ENCODE results near the gene PHC2.

GRCh38 chr1:33284049-33284448 lies 146.8 kb downstream of the PHC2 start:
- TF ChIP-seq, protein P1, sequence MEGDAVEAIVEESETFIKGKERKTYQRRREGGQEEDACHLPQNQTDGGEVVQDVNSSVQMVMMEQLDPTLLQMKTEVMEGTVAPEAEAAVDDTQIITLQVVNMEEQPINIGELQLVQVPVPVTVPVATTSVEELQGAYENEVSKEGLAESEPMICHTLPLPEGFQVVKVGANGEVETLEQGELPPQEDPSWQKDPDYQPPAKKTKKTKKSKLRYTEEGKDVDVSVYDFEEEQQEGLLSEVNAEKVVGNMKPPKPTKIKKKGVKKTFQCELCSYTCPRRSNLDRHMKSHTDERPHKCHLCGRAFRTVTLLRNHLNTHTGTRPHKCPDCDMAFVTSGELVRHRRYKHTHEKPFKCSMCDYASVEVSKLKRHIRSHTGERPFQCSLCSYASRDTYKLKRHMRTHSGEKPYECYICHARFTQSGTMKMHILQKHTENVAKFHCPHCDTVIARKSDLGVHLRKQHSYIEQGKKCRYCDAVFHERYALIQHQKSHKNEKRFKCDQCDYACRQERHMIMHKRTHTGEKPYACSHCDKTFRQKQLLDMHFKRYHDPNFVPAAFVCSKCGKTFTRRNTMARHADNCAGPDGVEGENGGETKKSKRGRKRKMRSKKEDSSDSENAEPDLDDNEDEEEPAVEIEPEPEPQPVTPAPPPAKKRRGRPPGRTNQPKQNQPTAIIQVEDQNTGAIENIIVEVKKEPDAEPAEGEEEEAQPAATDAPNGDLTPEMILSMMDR (IDR thresholded peaks at IDR 0.05) = no peak
- no peak for TF ChIP-seq POLR2A (IDR thresholded peaks at IDR 0.05)
